ENCODE measurements around the gene TMEM14B. TPM values are rescaled to one million over a fixed set of nuclear protein-coding genes. Genes with fewer than 3 reads are reported as not detected.

Gene TMEM14B
- total RNA-seq, 4 donors from 2014 or later = 50.0 to 76.3 (median 60.1) TPM

GRCh38 chr6:10778230-10778629, 30.6 kb downstream of the TMEM14B start:
- TF ChIP-seq POLR2A (IDR thresholded peaks at IDR 0.05) = no peak
- no peak for TF ChIP-seq CTCF (IDR thresholded peaks at IDR 0.05)
- no peak for TF ChIP-seq EP300 (IDR thresholded peaks at IDR 0.05)
- H3K4me1 ChIP-seq = no peaks in the 10 kb centered on the region
- H3K27ac ChIP-seq = no peak overlapping the region
- peaks cover 0 to 62% (median 0%) of the 10 kb centered on the region in 3 donors for H3K36me3 ChIP-seq
- no peaks in the 10 kb centered on the region for H3K27me3 ChIP-seq
- 96 to 100% methylated on average over 3 of the region's 3 CpGs for WGBS, 2 donors
- no peak overlapping the region for H3K4me3 ChIP-seq
- DNase-seq (ENCODE audit: low spot score in 2 of 2) = no peak
- no peaks in the 10 kb centered on the region for H3K9me3 ChIP-seq

GRCh38 chr6:10779076-10779475, 31.5 kb downstream of the TMEM14B start:
- WGBS, 2 donors = 91% methylated on average over 8 of the region's 8 CpGs
- H3K4me3 ChIP-seq = no peak overlapping the region

GRCh38 chr6:10791673-10792072, 44.1 kb downstream of the TMEM14B start:
- H3K4me3 ChIP-seq = no peak overlapping the region
- H3K9me3 ChIP-seq = no peaks in the 10 kb centered on the region
- no peak overlapping the region for H3K27ac ChIP-seq
- no peaks in the 10 kb centered on the region for H3K4me1 ChIP-seq
- H3K27me3 ChIP-seq = no peaks in the 10 kb centered on the region
- H3K36me3 ChIP-seq = peaks cover 0 to 31% (median 0%) of the 10 kb centered on the region in 3 donors
- TF ChIP-seq EP300 (IDR thresholded peaks at IDR 0.05) (no peak), POLR2A (IDR thresholded peaks at IDR 0.05) (no peak)
- DNase-seq (ENCODE audit: low spot score in 2 of 2) = no peak
- WGBS, 2 donors = 92 to 96% methylated on average over 5 of the region's 5 CpGs

More at GRCh38 chr6:10779076-10779475, 31.5 kb downstream of the TMEM14B start:
- Histone ChIP-seq H3K27me3 (no peaks in the 10 kb centered on the region), H3K9me3 (no peaks in the 10 kb centered on the region), H3K27ac (no peak overlapping the region), H3K36me3 (peaks cover 0 to 69% (median 0%) of the 10 kb centered on the region in 3 donors), H3K4me1 (no peaks in the 10 kb centered on the region)
- DNase-seq (ENCODE audit: low spot score in 2 of 2) = no peak
- TF ChIP-seq EP300 (IDR thresholded peaks at IDR 0.05) (no peak), POLR2A (IDR thresholded peaks at IDR 0.05) (no peak), CTCF (IDR thresholded peaks at IDR 0.05) (no peak)

- TF ChIP-seq EP300 (IDR thresholded peaks at IDR 0.05) (no peak), CTCF (IDR thresholded peaks at IDR 0.05) (no peak), POLR2A (IDR thresholded peaks at IDR 0.05) (no peak)
- H3K27me3 ChIP-seq = no peaks in the 10 kb centered on the region
- H3K4me1 ChIP-seq = no peaks in the 10 kb centered on the region
- H3K9me3 ChIP-seq = no peaks in the 10 kb centered on the region
- H3K4me3 ChIP-seq = no peak overlapping the region
- DNase-seq (ENCODE audit: low spot score in 2 of 2) = no peak
- WGBS, 2 donors = 62 to 81% methylated on average over 5 of the region's 5 CpGs
- peaks cover 0 to 28% (median 0%) of the 10 kb centered on the region in 3 donors for H3K36me3 ChIP-seq
- H3K27ac ChIP-seq = no peak overlapping the region
Measured at GRCh38 chr6:10792101-10792500, 44.5 kb downstream of the TMEM14B start.

GRCh38 chr6:10793035-10793434, 45.4 kb downstream of the TMEM14B start:
- no peak for DNase-seq (ENCODE audit: low spot score in 2 of 2)
- H3K36me3 ChIP-seq = peaks cover 0 to 21% (median 0%) of the 10 kb centered on the region in 3 donors
- WGBS, 2 donors = 48 to 61% methylated on average over 3 of the region's 3 CpGs
- no peak overlapping the region for H3K27ac ChIP-seq
- TF ChIP-seq POLR2A (IDR thresholded peaks at IDR 0.05) (no peak), CTCF (IDR thresholded peaks at IDR 0.05) (no peak), EP300 (IDR thresholded peaks at IDR 0.05) (no peak)
- no peak overlapping the region for H3K4me3 ChIP-seq
- no peaks in the 10 kb centered on the region for H3K4me1 ChIP-seq
- no peaks in the 10 kb centered on the region for H3K9me3 ChIP-seq
- H3K27me3 ChIP-seq = no peaks in the 10 kb centered on the region

GRCh38 chr6:10793695-10794094, 46.1 kb downstream of the TMEM14B start:
- Histone ChIP-seq H3K4me3 (no peak overlapping the region), H3K9me3 (no peaks in the 10 kb centered on the region), H3K36me3 (peaks cover 0 to 21% (median 0%) of the 10 kb centered on the region in 3 donors), H3K27ac (no peak overlapping the region), H3K27me3 (no peaks in the 10 kb centered on the region), H3K4me1 (no peaks in the 10 kb centered on the region)
- 85 to 93% methylated on average over 6 of the region's 6 CpGs for WGBS, 2 donors
- no peak for TF ChIP-seq POLR2A (IDR thresholded peaks at IDR 0.05)
- TF ChIP-seq CTCF (IDR thresholded peaks at IDR 0.05) = no peak
- TF ChIP-seq EP300 (IDR thresholded peaks at IDR 0.05) = no peak
- no peak for DNase-seq (ENCODE audit: low spot score in 2 of 2)

All from tibial nerve (tissue), 4 donors.